ENCODE results near the gene ENO2. TPM values are rescaled to one million over a fixed set of nuclear protein-coding genes. Genes with fewer than 3 reads are reported as not detected.

Gene ENO2
- total and polyA plus RNA-seq, 3 donors from 2014 or later: 8.8 to 14.3 (median 8.9) TPM

- Histone ChIP-seq H3K27me3 (no peaks in the 10 kb centered on the region), H3K36me3 (ENCODE audit: low read depth, missing control alignments) (no peaks in the 10 kb centered on the region), H3K9me3 (no peaks in the 10 kb centered on the region), H3K4me3 (no peak overlapping the region), H3K4me1 (peaks cover 15% of the 10 kb centered on the region), H3K27ac (no peak overlapping the region)
- 80 to 82% methylated on average over 10 to 15 of the region's 15 CpGs for WGBS, 2 donors
- no peak for TF ChIP-seq POLR2A (IDR thresholded peaks at IDR 0.05)
- TF ChIP-seq CTCF (IDR thresholded peaks at IDR 0.05): no peak
- intact Hi-C loops (cut with DNase I; ENCODE audit: low total_unique reads): no loop called here
- DNase-seq: no peak
Measured at GRCh38 chr12:6912164-6912935, 2.0 kb upstream of the ENO2 start.

- no peaks in the 10 kb centered on the region for H3K36me3 ChIP-seq (ENCODE audit: low read depth, missing control alignments)
- no peaks in the 10 kb centered on the region for H3K9me3 ChIP-seq
- WGBS, 2 donors: 18 to 19% methylated on average over 29 of the region's 29 CpGs
- H3K27me3 ChIP-seq: no peaks in the 10 kb centered on the region
- peak overlapping the region; percentile 41 to 62 for H3K4me3 ChIP-seq
- no peak for DNase-seq
- peaks cover 15% of the 10 kb centered on the region for H3K4me1 ChIP-seq
- H3K27ac ChIP-seq: peak overlapping the region in 1 of 2 donors; percentile 48
- intact Hi-C loops (cut with DNase I; ENCODE audit: low total_unique reads): no loop called here
- TF ChIP-seq POLR2A (IDR thresholded peaks at IDR 0.05) (no peak), CTCF (IDR thresholded peaks at IDR 0.05) (no peak)
Measured at GRCh38 chr12:6914947-6915788, 788 bp downstream of the ENO2 start.

DNA sequence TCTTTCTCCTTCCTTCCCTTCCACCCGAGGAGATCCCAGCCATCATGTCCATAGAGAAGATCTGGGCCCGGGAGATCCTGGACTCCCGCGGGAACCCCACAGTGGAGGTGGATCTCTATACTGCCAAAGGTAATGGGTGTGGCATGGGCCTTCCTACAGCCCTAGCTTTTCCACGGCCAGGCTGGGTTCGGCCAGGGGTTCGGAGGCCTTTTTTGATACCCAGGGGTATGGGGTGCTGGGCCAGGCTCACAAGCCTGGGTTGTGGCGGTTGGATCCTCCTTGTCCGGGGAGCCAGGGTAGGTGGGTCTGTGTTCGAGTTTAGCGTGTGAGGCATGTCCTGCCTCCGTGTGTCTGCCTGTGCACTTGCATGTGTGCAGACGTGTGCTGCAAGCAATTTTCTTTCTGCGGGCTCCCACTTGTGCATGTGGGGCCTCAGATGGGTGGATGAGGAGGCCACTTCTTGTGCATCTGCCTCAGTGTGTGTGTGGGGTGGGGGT is 1.5 kb downstream of the ENO2 start:
- DNase-seq: no peak
- Histone ChIP-seq H3K4me1 (peaks cover 15% of the 10 kb centered on the region), H3K9me3 (no peaks in the 10 kb centered on the region), H3K27me3 (no peaks in the 10 kb centered on the region), H3K27ac (no peak overlapping the region), H3K4me3 (no peak overlapping the region), H3K36me3 (ENCODE audit: low read depth, missing control alignments) (no peaks in the 10 kb centered on the region)
- WGBS, 2 donors: 58 to 67% methylated on average over 9 to 14 of the region's 14 CpGs
- no peak for TF ChIP-seq POLR2A (IDR thresholded peaks at IDR 0.05)
- TF ChIP-seq CTCF (IDR thresholded peaks at IDR 0.05): no peak
- intact Hi-C loops (cut with DNase I; ENCODE audit: low total_unique reads): no loop called here

DNA sequence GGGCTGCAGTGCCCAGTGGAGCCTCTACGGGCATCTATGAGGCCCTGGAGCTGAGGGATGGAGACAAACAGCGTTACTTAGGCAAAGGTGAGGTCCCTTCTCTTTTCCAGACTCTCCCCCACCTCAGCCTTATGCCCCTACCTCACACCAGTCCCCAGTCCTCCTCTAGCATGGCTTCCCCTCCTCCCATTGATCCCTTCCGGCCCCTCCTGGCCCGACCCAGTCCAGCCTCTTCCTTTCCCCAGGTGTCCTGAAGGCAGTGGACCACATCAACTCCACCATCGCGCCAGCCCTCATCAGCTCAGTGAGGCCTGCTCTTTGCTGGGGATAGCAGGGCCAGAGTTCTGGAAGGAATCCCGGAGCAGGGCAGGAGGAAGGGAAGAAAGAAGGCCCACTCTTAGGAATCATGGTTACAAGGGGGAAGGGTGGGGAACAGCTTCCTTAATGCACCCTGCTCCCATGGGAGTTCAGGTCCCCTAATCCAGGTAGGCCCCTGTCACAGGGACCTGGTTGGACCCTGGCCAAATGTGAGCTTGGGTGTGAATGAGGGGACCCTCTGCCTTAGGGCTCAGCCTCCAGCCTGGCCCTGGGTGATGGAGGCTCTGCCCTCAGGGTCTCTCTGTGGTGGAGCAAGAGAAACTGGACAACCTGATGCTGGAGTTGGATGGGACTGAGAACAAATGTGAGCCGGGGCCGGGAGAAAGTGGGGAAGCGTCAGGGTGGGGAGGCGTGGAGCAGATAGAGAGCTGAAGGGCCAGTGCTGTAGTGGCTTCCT is 2.2 kb downstream of the ENO2 start:
- H3K36me3 ChIP-seq (ENCODE audit: low read depth, missing control alignments): no peaks in the 10 kb centered on the region
- no peak for TF ChIP-seq POLR2A (IDR thresholded peaks at IDR 0.05)
- TF ChIP-seq CTCF (IDR thresholded peaks at IDR 0.05): no peak
- DNase-seq: no peak
- WGBS, 2 donors: 88 to 93% methylated on average over 10 to 11 of the region's 11 CpGs
- no peak overlapping the region for H3K27ac ChIP-seq
- no peak overlapping the region for H3K4me3 ChIP-seq
- H3K9me3 ChIP-seq: no peaks in the 10 kb centered on the region
- intact Hi-C loops (cut with DNase I; ENCODE audit: low total_unique reads): no loop called here
- no peaks in the 10 kb centered on the region for H3K27me3 ChIP-seq
- H3K4me1 ChIP-seq: peaks cover 15% of the 10 kb centered on the region
